ACC112 (cell line): ENCODE data around the gene CD79A.

ENCODE experiments used
- H2AFZ ChIP-seq: fragments of 200-600 bp; sonication (generic); one replicate; pipeline ENCODE4 v1.6.0; 2017; ENCODE audit warnings: antibody characterized with exemption, low read length; ENCODE audit not compliant: unreplicated experiment
- H3K27ac ChIP-seq: fragments of 200-600 bp; sonication (generic); 2 replicates; pipeline ENCODE4 v1.5.1; 2014; ENCODE audit warnings: low read depth, mild to moderate bottlenecking, antibody characterized with exemption, low read length, moderate library complexity
- H3K27me3 ChIP-seq: fragments of 200-600 bp; sonication (generic); 2 replicates; pipeline ENCODE4 v1.6.1; 2014; ENCODE audit warnings: mild to moderate bottlenecking, antibody characterized with exemption, low read length, moderate library complexity, mixed read lengths; ENCODE audit not compliant: insufficient read depth
- H3K36me3 ChIP-seq: fragments of 200-600 bp; sonication (generic); 2 replicates; pipeline ENCODE4 v1.6.1; 2016; ENCODE audit warnings: mild to moderate bottlenecking, antibody characterized with exemption, low read length, moderate library complexity, mixed read lengths; ENCODE audit not compliant: insufficient read depth
- H3K4me1 ChIP-seq: fragments of 200-600 bp; sonication (generic); one replicate; pipeline ENCODE4 v1.6.1; 2016; ENCODE audit warnings: low read length, mixed read lengths; ENCODE audit not compliant: insufficient read depth, unreplicated experiment, control insufficient read depth
- H3K4me3 ChIP-seq: fragments of 200-600 bp; sonication (generic); 2 replicates; pipeline ENCODE4 v1.5.1; 2014; ENCODE audit warnings: mild to moderate bottlenecking, low read depth, low read length
- H3K79me2 ChIP-seq: fragments of 200-600 bp; sonication (generic); one replicate; pipeline ENCODE4 v1.6.0; 2016; ENCODE audit warnings: low read length; ENCODE audit not compliant: control insufficient read depth, unreplicated experiment, insufficient read depth

CD79A gene

DNA sequence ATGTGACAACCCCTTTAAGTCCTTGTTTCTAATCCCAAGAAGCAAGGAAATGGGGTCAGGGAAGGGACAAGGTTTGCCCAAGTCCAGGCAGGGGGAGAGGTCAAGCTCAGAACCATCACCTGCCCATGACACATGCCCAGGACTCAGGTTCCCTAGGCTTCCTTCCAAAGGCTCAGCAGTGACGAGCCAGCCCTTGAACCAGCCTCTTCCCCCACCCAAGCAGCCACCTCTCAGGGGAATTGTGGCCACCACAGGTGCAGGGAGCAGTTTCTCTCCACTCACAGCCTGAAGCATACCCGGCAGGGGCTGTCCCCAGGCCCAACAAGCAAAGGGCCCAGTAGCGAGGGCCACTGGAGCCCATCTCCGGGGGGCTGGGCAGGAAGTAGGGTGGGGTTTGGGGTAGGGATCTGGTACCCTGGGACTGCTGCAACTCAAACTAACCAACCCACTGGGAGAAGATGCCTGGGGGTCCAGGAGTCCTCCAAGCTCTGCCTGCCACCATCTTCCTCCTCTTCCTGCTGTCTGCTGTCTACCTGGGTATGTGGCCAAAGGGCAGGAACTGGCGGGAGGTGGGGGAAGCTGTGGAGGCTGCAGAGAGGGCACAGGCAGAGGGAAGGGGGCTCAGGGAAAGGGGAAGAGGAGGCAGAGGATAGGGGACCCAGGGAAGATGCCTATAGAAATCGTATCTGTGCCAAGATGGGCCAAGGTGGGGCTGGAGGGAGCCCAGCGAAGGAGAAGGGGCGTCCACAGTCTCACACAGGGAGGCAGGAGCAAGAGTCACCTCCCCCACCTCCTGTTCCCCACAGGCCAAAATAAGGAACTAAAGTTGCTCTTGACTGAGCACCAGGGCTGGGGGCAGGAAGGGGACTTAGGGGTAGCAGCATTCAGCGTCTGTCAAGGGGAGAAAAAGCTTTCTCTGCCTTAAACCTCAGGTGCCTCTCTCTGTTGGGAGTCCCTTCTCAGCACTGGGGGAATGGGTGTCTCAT is at the start of gene CD79A:
Gene CD79A, plus strand, starts transcription at position 433 of the 986 bp plus-strand sequence. Its CDS starts 26 bp downstream, at position 459.
- no peaks in the 10 kb centered on the region for H3K4me1 ChIP-seq
- no peak within 1 kb of the TSS for H2AFZ ChIP-seq
- no peaks in the 10 kb centered on the region for H3K27me3 ChIP-seq
- H3K79me2 ChIP-seq, result no peaks in the 10 kb centered on the region
- no peak within 1 kb of the TSS for H3K27ac ChIP-seq
- no peak within 1 kb of the TSS for H3K4me3 ChIP-seq
- no peaks in the 10 kb centered on the region for H3K36me3 ChIP-seq

DNA sequence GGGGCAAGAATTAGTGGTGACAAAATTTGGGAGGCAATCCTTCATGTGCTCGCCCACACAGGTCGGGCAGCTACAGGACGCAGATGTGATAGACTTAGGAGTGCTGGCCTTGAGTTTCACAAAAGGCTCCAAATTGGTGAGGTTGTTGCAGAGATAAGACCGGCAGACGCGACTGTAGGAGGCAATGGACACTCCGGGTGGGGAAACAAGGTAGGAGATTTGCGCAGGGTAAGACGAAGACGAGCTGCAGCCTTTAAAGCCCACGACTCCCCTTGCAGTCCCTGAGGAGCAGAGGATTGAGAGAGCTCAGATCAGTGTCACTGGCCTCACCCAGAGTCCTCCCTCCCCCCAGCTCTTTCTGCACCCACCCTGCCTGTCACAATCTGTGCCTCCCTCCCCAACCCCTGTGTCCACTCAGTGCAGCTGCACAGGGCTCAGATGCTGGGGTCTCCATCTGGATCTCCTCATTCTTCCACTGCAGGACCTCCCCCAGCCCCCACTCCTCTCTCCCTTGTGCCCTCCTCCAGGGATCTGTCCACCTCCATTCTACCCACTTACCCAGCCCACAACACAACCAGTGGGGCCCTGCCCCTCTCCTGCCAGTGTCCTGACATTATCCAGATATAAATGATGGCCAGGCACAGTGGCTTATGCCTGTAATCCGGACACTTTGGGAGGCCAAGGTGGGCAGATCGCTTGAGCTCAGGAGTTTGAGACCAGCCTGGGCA is 38.9 kb upstream of the CD79A start:
- Histone ChIP-seq H3K4me3 (no peak overlapping the region), H3K36me3 (no peaks in the 10 kb centered on the region), H3K27me3 (peaks cover 50% of the 10 kb centered on the region), H3K79me2 (no peaks in the 10 kb centered on the region), H3K27ac (no peak overlapping the region), H2AFZ (no peak overlapping the region), H3K4me1 (no peaks in the 10 kb centered on the region)

DNA sequence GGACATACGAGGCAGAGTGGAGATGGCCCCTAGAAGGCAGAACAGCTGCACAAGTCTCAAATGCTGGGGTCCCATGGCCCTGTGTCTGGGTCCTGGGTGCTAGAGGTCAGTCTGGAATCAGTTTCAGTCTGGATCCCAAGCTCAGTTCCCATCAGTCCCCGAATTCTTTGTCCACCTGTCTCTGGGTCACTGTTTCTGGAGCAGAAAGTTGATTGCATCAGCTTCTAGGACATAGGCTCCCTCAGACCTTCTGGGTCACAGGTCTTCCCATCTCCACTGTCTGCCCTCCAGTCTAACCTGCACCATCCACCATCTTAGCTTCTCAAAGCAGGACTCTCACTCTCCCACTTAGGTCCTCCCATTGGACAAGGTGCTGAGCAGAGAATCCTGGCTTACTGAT is 37.9 kb upstream of the CD79A start:
- H3K79me2 ChIP-seq, result no peaks in the 10 kb centered on the region
- no peak overlapping the region for H3K27ac ChIP-seq
- H3K36me3 ChIP-seq, result no peaks in the 10 kb centered on the region
- H3K27me3 ChIP-seq, result peaks cover 48% of the 10 kb centered on the region
- H3K4me1 ChIP-seq, result no peaks in the 10 kb centered on the region
- no peak overlapping the region for H3K4me3 ChIP-seq
- H2AFZ ChIP-seq, result no peak overlapping the region

DNA sequence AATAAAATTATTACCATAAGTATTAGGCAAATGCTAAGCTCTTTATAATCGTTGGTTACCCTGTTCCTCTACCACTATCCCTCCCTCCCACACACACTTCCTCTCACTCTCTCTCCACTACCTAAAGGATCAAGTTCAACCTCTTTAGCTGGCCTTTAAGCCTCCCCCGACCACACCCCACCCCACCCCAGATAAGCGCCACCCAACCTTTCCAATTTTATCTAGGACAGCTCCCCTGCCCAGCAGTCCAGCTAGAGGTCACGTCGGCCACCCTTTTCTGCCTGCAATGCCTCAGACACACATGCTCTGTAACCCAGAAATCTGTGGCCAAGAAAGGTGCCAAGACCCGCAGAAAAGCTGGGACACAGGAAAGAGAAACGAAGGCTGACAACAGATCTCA is 33.7 kb upstream of the CD79A start:
- Histone ChIP-seq H3K27me3 (peaks cover 20% of the 10 kb centered on the region), H3K4me3 (no peak overlapping the region)

DNA sequence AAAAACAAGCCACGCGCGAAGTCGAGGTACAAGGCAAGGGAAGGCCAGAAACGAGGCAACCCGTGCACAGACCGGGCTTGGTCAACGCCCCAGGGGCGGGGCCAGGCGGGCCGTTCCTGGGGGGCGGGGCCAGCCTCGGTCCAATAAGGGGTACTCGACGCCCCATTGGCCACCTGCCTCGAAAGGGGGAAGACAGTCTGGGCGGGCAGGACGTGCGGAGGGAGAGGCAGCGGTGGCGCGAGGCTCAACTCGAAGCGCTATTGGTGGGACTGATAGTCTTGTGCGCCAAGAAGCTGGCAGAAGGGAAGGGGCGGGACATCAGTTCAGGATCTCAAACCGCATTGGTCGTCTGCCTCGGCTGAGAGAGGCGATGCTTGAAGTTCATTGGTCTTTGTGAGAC is 32.5 kb upstream of the CD79A start, which contains the start of gene LYPD4:
Gene LYPD4, minus strand, starts transcription at position 83 of the 400 bp plus-strand sequence. CDS start 5,398 bp downstream, outside the sequence.
- H3K36me3 ChIP-seq, result no peaks in the 10 kb centered on the region
- H3K4me1 ChIP-seq, result no peaks in the 10 kb centered on the region
- no peak within 1 kb of the TSS for H3K27ac ChIP-seq
- no peaks in the 10 kb centered on the region for H3K79me2 ChIP-seq
- H2AFZ ChIP-seq, result no peak within 1 kb of the TSS
- H3K4me3 ChIP-seq, result no peak within 1 kb of the TSS
- peaks cover 11% of the 10 kb centered on the region for H3K27me3 ChIP-seq

More for the DNA sequence above, 33.7 kb upstream of the CD79A start:
- no peak overlapping the region for H2AFZ ChIP-seq
- H3K27ac ChIP-seq, result no peak overlapping the region
- H3K79me2 ChIP-seq, result no peaks in the 10 kb centered on the region
- no peaks in the 10 kb centered on the region for H3K4me1 ChIP-seq
- no peaks in the 10 kb centered on the region for H3K36me3 ChIP-seq

DNA sequence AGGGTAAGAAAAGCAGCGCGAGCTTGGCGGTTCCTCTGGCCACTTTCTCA is 32.3 kb upstream of the CD79A start, which contains the start of gene DMRTC2:
Gene DMRTC2, plus strand, starts transcription at position 42 of the 50 bp plus-strand sequence. CDS start 2,387 bp downstream, outside the sequence.
- Histone ChIP-seq H3K4me1 (no peaks in the 10 kb centered on the region), H3K27me3 (peaks cover 11% of the 10 kb centered on the region), H3K4me3 (no peak within 1 kb of the TSS), H3K79me2 (no peaks in the 10 kb centered on the region), H3K27ac (no peak within 1 kb of the TSS), H2AFZ (no peak within 1 kb of the TSS), H3K36me3 (no peaks in the 10 kb centered on the region)

DNA sequence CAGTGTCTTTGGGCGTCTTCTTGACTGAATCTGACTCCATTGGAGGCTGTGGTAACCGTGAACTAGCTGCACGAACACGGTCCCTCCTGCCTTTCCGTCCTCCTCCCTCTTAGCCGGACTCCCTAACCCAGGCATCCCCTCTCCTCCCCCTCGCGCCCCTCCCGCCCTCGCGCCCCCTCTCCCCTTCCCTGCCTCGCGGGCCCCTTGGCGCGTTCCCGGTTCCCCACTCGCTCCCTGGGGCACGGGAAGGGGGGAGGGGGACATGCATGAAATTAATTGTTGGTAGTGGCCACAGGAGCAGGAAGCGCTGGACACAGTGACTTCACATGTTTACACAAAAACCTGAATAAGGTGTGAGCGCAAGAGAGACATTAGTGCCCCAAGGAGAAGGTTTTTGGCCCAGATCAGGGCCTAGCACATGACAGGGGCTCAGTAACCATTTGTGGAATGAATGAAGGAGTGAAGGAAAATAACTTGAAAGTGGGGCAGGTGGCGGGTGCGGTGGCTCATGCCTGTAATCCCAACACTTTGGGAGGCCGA is 32.0 kb upstream of the CD79A start:
- Histone ChIP-seq H3K79me2 (no peaks in the 10 kb centered on the region), H3K27me3 (peaks cover 11% of the 10 kb centered on the region), H3K4me1 (no peaks in the 10 kb centered on the region), H3K36me3 (no peaks in the 10 kb centered on the region), H3K27ac (no peak overlapping the region), H2AFZ (no peak overlapping the region), H3K4me3 (no peak overlapping the region)

DNA sequence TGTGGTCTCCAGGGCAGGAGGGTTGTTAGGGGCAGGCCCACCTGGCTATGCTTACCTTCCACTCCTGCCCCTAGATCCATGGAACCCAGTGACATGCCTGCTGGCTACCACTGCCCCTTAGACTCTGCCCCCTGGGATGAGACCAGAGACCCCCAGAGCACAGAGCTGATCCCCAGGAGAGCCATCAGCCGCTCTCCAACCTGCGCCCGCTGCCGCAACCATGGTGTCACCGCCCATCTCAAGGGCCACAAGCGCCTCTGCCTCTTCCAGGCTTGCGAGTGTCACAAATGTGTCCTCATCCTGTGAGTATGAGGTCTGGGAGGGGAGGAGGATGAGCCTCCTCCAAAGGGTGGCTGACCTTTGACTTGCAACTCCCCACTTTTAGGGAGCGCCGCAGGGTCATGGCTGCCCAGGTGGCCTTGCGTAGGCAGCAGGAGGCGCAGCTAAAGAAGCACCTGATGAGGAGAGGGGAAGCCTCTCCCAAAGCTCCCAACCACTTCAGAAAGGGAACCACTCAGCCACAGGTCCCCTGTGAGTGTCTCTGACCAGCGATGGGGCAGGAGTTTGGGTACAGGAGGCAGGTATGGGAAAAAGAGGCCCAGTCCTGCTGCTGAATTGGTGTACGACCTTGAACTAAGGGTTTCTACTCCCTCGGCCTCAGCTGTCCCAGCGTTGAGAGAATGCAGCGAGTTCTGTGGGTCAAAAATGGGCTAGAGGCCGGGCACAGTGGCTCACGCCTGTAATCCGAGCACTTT is 29.6 kb upstream of the CD79A start:
- H3K36me3 ChIP-seq, result no peaks in the 10 kb centered on the region
- no peak overlapping the region for H3K4me3 ChIP-seq
- no peaks in the 10 kb centered on the region for H3K4me1 ChIP-seq
- H2AFZ ChIP-seq, result no peak overlapping the region
- no peaks in the 10 kb centered on the region for H3K79me2 ChIP-seq
- H3K27ac ChIP-seq, result no peak overlapping the region
- peaks cover 19% of the 10 kb centered on the region for H3K27me3 ChIP-seq

DNA sequence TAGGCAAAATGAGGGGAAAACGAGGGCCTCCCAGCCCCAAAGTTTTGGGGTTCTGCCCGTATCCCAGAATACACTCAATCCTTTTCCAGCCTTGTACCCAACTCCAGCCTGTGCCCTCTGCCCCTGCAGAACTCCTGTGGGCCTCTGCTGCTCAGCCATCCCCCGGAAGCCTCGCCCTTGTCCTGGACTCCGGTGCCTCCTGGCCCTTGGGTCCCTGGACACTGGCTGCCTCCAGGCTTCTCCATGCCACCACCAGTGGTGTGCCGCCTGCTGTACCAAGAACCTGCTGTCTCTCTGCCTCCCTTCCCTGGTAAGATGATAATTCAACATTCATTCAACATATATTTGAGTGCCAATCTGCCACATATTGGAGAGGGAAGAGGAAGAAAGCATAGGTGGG is 28.4 kb upstream of the CD79A start:
- Histone ChIP-seq H3K27ac (no peak overlapping the region), H3K4me1 (no peaks in the 10 kb centered on the region), H3K79me2 (no peaks in the 10 kb centered on the region), H3K4me3 (no peak overlapping the region), H2AFZ (no peak overlapping the region), H3K27me3 (peaks cover 30% of the 10 kb centered on the region), H3K36me3 (no peaks in the 10 kb centered on the region)

DNA sequence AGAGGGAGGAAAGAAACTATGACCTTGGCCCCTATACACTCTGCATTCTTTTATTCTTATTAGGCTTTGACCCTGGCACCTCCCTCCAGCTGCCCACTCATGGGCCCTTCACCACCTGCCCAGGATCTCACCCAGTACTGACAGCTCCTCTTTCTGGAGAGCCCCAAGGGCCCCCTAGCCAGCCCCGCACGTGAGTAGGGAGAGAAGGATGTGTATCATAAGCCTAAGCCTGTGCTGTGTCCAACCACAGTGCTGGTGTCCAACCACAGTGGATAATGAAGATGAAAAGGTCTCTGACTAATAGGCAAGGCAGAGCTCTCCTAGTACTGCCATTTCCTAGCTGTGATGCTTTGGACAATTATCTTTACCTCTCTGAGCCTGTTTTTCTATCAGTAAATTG is 28.0 kb upstream of the CD79A start:
- Histone ChIP-seq H3K4me1 (no peaks in the 10 kb centered on the region), H3K27ac (no peak overlapping the region), H2AFZ (no peak overlapping the region), H3K79me2 (no peaks in the 10 kb centered on the region), H3K4me3 (no peak overlapping the region), H3K36me3 (no peaks in the 10 kb centered on the region), H3K27me3 (peaks cover 34% of the 10 kb centered on the region)
